GM18520 (cell line): ENCODE results near the gene GPR107.

ENCODE experiments used
- ATAC-seq: cut with Tn5 transposase; IDR thresholded peaks from one replicate; pipeline ENCODE4 v1.9.1; 2021; ENCODE audit not compliant: unreplicated experiment

The GPR107 gene

DNA sequence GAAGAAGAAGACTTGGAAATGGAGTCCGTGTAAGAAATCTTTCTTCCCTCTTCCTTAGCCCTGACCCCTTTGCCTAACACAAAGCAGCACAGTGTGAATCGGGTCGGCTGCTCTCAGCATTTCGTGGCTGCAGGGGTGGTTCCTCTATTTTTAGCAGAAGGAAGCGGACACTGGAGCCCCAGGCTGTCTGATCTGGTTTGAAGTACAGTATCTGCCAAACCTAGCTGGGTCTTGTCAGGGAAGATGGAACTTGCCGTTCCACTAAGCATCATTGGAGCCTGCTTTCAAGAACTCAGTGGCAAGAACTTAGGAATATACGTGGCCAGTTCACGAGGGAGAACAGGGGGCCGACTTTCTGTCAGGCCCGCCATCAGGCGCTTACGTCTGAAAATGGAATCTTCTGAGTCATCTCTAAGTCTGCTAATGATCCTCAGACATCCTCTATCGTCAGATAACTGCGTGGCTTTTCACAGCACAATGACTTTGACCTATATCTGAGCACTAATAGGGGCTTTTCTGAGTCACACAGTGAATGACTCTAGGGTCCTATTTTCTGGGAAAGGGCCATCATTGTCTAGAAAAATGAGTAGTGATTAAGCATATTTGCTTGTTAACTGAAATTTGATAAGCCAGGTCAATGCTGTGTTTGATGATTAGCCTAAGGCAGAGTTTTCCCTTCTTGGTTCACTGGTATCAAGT is 75.2 kb downstream of the GPR107 start:
- peak; percentile 55 for ATAC-seq

GRCh38 chr9:130129432-130130061 is 75.8 kb downstream of the GPR107 start:
- ATAC-seq = no peak

- no peak for ATAC-seq
Measured at GRCh38 chr9:130132746-130133145, 79.0 kb downstream of the GPR107 start.

DNA sequence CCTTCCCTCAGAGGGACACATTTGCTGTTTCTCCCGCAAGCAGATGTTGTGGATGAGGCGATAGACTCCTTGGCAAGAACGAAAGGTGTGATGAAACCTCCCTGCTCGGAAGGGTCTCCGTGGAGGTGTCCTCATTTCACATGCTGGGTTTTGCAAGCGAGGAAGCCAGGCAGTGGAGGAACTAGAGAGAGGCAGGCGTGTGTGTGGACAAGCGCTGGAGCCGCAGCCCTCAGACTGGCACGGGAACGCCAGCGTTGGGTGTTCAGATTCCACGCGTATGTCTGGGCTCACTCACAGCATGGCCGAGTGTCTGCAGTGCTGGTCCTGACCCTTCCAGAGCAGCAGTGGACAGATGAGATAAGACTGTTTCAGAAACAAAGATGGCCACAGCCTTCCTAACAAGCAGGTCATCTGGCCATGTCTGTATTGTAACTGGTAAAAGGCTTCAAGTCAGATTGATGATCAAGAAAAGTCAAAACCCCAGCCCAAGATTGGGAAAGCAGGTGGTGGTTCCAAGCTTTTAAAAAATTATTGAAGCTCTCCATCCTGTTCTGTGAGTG is 83.5 kb downstream of the GPR107 start:
- ATAC-seq = no peak

DNA sequence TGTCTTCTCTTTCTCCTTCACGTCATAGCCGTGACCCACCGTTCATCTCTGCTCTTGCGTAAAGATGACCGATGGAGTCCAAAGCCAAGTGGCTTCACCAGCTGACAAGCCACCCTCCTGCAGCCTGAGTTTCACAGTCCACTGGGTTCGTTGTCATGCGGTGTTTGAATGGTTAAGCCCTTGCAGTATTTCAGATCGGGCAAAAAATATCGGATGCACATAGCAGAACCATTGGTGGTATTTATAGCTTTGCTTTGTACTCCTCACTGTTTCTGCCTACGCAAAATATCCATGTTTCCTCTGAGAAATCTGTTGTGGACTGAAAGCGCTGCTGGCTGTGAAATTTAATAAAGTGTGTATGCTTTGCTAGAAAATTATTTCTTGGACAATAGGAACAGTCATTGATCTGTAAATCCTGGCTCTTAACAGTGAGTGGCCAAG is 84.0 kb downstream of the GPR107 start:
- no peak for ATAC-seq

GRCh38 chr9:130138171-130138653 is 84.5 kb downstream of the GPR107 start:
- no peak for ATAC-seq

DNA sequence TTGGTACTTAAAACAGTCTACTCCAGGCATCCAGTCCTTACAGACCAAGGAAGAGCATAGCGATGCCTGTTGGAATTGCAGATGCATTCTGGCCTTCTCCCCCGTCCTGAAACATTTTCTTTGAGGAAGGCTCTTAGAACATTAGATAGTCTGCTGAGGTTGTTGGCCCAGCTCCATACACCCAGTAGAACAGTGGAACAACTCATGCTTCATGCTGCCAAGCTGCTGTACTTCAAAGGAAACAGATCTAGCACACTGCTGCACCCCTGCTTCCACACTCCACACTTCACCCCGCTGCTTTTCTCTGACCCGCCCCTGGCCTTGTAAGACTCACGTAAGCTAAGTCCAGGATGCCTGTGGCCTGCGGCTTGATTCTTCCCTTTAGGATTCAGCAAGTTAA is 85.1 kb downstream of the GPR107 start:
- no peak for ATAC-seq

GRCh38 chr9:130139251-130139650 is 85.5 kb downstream of the GPR107 start:
- ATAC-seq = no peak

DNA sequence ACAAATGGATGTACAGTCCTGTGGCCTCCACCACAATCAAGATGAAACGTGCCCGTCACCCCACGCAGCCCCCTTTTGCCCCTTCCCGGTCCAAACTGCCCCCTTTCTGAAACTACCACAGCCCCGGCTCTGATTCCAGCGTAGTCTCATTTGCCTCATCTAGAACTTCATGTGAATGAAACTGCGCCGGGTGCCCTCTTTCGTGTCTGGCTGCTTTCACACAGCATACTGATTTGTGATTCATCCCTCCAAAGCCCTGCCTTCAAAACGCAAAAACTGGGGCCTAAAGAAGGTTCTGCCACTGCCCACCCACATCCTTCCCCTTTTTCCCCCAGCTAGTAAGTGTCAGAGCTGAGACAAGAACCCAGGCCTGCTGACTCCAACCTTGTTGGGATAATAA is 87.0 kb downstream of the GPR107 start:
- no peak for ATAC-seq

GRCh38 chr9:130142056-130142455 is 88.3 kb downstream of the GPR107 start:
- ATAC-seq = no peak

DNA sequence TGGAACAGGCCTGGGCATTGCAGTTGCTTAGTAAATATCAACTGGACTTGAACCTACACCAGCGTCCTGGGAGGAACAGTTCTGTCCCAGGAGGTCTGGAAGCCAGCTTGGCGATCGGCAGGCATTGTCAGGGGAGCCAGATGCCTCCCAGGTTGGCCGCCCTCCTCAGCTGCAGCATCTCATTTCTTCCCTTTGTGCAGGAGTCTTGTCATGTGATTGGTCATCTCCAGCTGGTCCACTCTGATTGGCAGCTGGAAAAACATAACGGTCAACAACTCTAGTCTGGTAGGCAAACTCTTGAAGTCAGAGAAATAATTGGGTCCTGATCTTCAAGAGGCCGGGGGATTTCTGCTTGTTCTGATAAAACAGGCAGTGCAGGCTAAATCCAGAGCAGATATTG is 88.9 kb downstream of the GPR107 start:
- no peak for ATAC-seq

DNA sequence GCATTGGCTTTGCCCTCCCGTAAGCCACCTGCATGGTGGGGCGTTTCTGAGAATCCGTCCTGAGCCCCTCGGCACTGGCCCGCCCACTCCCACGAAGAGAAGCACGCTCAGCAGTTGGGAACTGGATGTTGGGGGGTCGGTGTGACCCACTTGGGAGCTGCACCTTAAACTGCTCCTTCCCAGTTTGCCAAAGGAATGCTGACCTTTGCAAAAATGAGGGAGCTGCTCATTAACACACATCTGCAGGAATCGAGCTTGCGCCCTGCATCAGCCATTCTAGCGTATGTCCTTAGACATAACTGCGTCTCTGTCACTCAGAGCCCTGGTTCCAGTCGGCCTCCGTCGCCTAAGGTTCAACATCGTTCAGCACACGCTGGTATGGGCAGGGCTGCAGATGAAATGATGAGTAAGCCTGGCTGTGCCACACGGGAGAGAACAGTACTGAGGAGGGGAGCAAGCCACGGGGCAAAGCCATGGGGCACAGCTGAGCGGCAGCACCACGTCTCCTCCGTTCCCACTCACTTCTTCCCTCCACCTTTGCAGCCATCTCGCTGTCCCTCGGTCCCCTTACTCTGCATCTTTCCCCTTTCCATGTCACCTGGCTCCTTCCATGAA is 89.7 kb downstream of the GPR107 start:
- no peak for ATAC-seq

GRCh38 chr9:130143958-130144366 is 90.3 kb downstream of the GPR107 start:
- no peak for ATAC-seq

DNA sequence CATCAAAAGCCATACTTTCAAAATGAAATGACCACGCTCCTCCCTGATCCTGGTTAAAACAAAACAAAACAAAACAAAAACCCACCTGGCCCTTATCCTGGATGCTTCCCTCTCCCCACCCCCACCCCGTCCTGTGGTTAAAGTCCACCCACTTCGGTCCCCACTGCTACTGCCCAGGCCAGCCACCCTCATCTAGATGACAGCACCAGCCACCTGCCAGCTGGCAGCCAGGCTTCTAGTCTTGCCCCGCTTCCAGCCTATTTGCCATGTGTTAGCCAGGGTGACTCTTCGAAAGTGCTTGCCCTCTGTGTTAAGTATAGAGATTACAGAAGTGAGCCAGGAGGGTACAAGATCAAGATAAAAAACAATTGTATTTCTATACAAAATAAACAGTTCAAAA is 91.0 kb downstream of the GPR107 start:
- no peak for ATAC-seq

DNA sequence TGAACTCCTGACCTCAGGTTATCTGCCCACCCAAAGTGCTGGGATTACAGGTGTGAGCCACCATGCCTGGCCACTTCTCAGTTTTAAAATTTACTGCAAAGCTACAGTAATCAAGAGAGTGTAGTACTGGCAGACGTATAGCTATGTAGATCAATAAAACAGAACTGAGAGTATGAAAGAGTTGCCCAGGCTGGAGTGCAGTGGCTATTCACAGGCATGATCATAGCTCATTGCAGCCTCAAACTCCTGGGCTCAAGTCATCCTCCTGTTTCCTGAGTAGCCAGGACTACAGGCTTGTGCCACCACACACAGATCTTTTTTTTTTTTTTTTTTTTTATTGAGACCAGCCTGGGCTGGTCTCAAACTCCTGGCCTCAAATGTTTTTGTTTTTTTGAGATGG is 92.0 kb downstream of the GPR107 start:
- ATAC-seq = no peak

GRCh38 chr9:130147198-130147597 is 93.5 kb downstream of the GPR107 start:
- ATAC-seq = no peak

DNA sequence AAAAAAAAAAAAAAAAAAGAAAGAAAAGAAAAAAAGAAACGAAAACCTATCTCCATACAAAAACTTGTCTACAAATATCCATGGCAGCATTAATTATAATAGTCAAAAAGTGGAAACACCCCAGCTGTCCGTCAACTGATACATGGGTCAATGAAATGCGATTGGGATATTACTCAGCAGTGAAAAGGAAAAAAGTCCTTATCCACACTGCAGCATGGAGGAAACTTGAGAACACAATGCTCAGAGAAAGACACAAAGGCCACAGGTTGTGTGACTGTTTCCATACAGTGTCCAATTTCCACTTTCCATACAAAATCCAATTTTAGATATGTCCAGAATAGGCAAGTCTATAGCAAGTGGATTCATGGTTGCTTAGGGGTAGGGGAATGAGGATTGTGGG is 94.2 kb downstream of the GPR107 start:
- ATAC-seq = no peak

DNA sequence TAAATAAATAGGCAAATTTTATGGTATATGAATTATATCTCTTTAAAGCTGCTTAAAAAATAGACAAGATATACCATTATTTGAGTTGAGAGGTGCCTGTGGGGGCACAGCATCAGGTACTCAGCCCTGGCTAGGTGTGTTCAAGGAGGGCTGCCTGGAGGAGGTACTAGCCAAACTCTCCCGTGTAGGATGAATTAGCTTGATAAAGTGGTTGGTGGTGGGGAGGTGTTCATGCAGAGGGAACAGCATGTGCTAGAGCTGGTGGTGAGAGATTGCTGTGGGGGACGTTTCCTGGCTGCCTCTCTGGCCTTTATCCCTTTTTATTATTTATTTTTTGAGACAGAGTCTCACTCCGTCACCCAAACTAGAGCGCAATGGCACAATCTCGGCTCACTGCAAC is 95.3 kb downstream of the GPR107 start:
- no peak for ATAC-seq

DNA sequence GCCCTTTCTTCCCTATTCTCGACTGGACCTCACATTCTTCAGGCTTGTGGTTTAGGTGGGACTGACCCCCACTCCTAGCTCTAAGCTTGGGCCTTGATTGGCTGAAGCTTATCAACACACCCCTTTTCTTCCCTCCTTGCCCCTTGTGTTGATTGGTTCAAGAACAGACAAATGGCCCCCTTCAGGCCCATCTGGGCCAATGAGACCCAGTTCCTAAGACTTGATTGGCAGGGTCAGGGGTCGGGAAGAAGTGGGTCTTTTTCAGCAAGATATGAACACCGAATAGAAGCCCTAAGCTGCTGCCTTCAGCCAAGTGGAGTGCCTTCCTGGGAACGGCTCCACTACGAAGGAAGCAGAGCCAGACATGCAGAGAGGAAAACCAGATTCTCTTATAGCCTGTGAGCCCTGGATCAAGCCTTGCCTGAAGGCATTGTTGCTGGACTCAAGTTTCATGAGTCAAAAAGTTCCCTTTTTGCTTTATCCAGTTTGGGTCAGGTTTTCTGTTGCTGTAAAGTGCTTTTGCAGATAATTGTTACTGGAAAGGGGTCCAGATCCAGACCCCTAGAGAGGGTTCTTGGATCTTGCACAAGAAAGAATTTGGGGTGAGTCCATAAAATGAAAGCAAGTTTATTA is 96.1 kb downstream of the GPR107 start:
- ATAC-seq = no peak

- no peak for ATAC-seq
Measured at GRCh38 chr9:130150779-130151382, 97.2 kb downstream of the GPR107 start.

GRCh38 chr9:130154816-130155215 is 101.1 kb downstream of the GPR107 start:
- no peak for ATAC-seq
